CD14-positive monocyte (primary cell): ENCODE results near the gene ABHD16B. TPM values are rescaled to one million over a fixed set of nuclear protein-coding genes. Genes with fewer than 3 reads are reported as not detected.

Experiments used
- DNase-seq, 3 donors: peaks; one replicate each; pipeline ENCODE4 v3.0.0-alpha.2; 2011 to 2022
- H2AFZ ChIP-seq: 2 replicates; pipeline ENCODE4 v1.6.0; 2012; ENCODE audit warnings: mild to moderate bottlenecking, low read depth, low read length, inconsistent platforms; ENCODE audit not compliant: insufficient read depth, poor library complexity, severe bottlenecking
- H3K27ac ChIP-seq, 2 donors: 1 replicate in 1 of 2; 2 replicates in 1 of 2; pipeline ENCODE4 v1.5.1; 2012 to 2013; ENCODE audit warnings: low read length in 2 of 2, control low read depth in 1 of 2, inconsistent platforms in 1 of 2, low read depth in 1 of 2, mild to moderate bottlenecking in 1 of 2
- H3K27me3 ChIP-seq, 2 donors: one replicate each; pipeline versions ENCODE4 v1.6.0 to v1.6.1; 2011 to 2013; ENCODE audit warnings: low read length in 2 of 2; ENCODE audit not compliant: control insufficient read depth in 2 of 2, insufficient read depth in 2 of 2
- H3K36me3 ChIP-seq, 2 donors: replicated peaks in 1 of 2; 1 replicate in 1 of 2; 2 replicates in 1 of 2; pipeline versions ENCODE4 v1.5.1 to v1.6.1; 2012 to 2013; ENCODE audit warnings: low read length in 2 of 2, control low read depth in 1 of 2, inconsistent platforms in 1 of 2, mild to moderate bottlenecking in 1 of 2; ENCODE audit not compliant: insufficient read depth in 2 of 2, control insufficient read depth in 1 of 2
- H3K4me1 ChIP-seq, 2 donors: 1 replicate in 1 of 2; 2 replicates in 1 of 2; pipeline versions ENCODE4 v1.5.1 to v1.6.1; 2012 to 2013; ENCODE audit warnings: low read length in 2 of 2, control low read depth in 1 of 2, inconsistent platforms in 1 of 2, mild to moderate bottlenecking in 1 of 2, moderate library complexity in 1 of 2; ENCODE audit not compliant: insufficient read depth in 2 of 2, control insufficient read depth in 1 of 2
- H3K4me2 ChIP-seq: replicated peaks from 2 replicates; pipeline ENCODE3; 2012; ENCODE audit warnings: low read length, moderate library complexity, mild to moderate bottlenecking; ENCODE audit not compliant: poor library complexity, severe bottlenecking; ENCODE audit errors: extremely low read depth
- H3K4me3 ChIP-seq, 3 experiments: fragments of 200-600 bp in 1 of 3; sonication (generic) in 1 of 3; replicated peaks in 1 of 3; 1 replicate in 2 of 3; 2 replicates in 1 of 3; pipeline ENCODE4 v1.5.1; 2011 to 2013; ENCODE audit warnings: low read length in 3 of 3, mild to moderate bottlenecking in 3 of 3, control low read depth in 2 of 3, low read depth in 2 of 3, inconsistent platforms in 1 of 3, moderate library complexity in 1 of 3
- H3K79me2 ChIP-seq: 2 replicates; pipeline ENCODE4 v1.6.0; 2012; ENCODE audit warnings: mild to moderate bottlenecking, control low read depth, inconsistent platforms, low read length, moderate library complexity; ENCODE audit not compliant: insufficient read depth
- H3K9ac ChIP-seq: 2 replicates; pipeline ENCODE4 v1.6.0; 2017; ENCODE audit warnings: low read length, mild to moderate bottlenecking; ENCODE audit not compliant: insufficient read depth, poor library complexity, severe bottlenecking
- H3K9me3 ChIP-seq, 2 donors: replicated peaks in 1 of 2; 1 replicate in 1 of 2; 2 replicates in 1 of 2; pipeline versions ENCODE4 v1.5.1 to v1.6.1; 2012 to 2013; ENCODE audit warnings: low read length in 2 of 2, control low read depth in 1 of 2; ENCODE audit not compliant: control insufficient read depth in 1 of 2, insufficient read depth in 1 of 2
- H4K20me1 ChIP-seq: 2 replicates; pipeline ENCODE4 v1.6.0; 2012; ENCODE audit warnings: mild to moderate bottlenecking, low read length, control low read depth, moderate library complexity; ENCODE audit not compliant: insufficient read depth
- H3K27ac Mint-ChIP-seq, 7 donors: one replicate each; pipeline ENCODE4 v1.8.0; 2020; ENCODE audit warnings: mild to moderate bottlenecking in 7 of 7, mixed read lengths in 7 of 7, moderate library complexity in 6 of 7, inconsistent platforms in 2 of 7
- H3K27me3 Mint-ChIP-seq, 3 donors: one replicate each; pipeline ENCODE4 v1.8.0; 2021 to 2022; ENCODE audit warnings: low read depth in 3 of 3, mild to moderate bottlenecking in 3 of 3, mixed read lengths in 3 of 3, moderate library complexity in 3 of 3, inconsistent platforms in 1 of 3
- H3K36me3 Mint-ChIP-seq, 2 donors: one replicate each; pipeline ENCODE4 v1.8.0; 2020; ENCODE audit warnings: mixed read lengths in 2 of 2, inconsistent platforms in 1 of 2, mild to moderate bottlenecking in 1 of 2
- H3K4me1 Mint-ChIP-seq: one replicate; pipeline ENCODE4 v1.8.0; 2020; ENCODE audit warnings: mild to moderate bottlenecking, mixed read lengths
- H3K4me3 Mint-ChIP-seq, 2 donors: one replicate each; pipeline ENCODE4 v1.8.0; 2020; ENCODE audit warnings: mild to moderate bottlenecking in 2 of 2, mixed read lengths in 2 of 2, moderate library complexity in 1 of 2
- H3K9me3 Mint-ChIP-seq, 7 donors: one replicate each; pipeline ENCODE4 v1.8.0; 2020 to 2022; ENCODE audit warnings: mixed read lengths in 7 of 7, mild to moderate bottlenecking in 6 of 7, moderate library complexity in 6 of 7, inconsistent platforms in 2 of 7
- CTCF ChIP-seq: fragments of 200-600 bp; IDR thresholded peaks from one replicate; pipeline ENCODE4 v1.8.0; 2022; ENCODE audit warnings: antibody characterized with exemption, mild to moderate bottlenecking
- WGBS: methylation state at CpG from one replicate; pipeline ENCODE4 v1.1.5; 2013; ENCODE audit warnings: missing lambda C conversion rate; ENCODE audit not compliant: insufficient coverage; 5-methylcytosine and 5-hydroxymethylcytosine counted together
- intact Hi-C, 2 donors: fragments of 100-400 bp; cut with micrococcal nuclease; formaldehyde crosslinking; loops; one replicate each; pipeline versions ENCODE4 v1.15.0 to v1.15.1; 2023
- polyA plus RNA-seq, 3 donors: library from polyadenylated mRNA; depleted of rRNA in 1 of 3; unstranded in 2 of 3; stranded (reverse) in 1 of 3; fragments of 300-500 nt in 2 of 3; fragments of >200 nt in 1 of 3; fragmentation: Illumina TruSeq in 2 of 3; gene quantifications; 1 replicate in 2 of 3; 2 replicates in 1 of 3; pipeline ENCODE4 v1.2.3, GENCODE V29; 2012 to 2021

The ABHD16B gene
- polyA plus RNA-seq, 3 donors, result not detected

GRCh38 chr20:63895952-63896263 is 34.6 kb downstream of the ABHD16B start:
- no peak for TF ChIP-seq CTCF

GRCh38 chr20:63896264-63897105 is 35.2 kb downstream of the ABHD16B start:
- H3K4me2 ChIP-seq, result peak overlapping the region; percentile 96
- no peaks in the 10 kb centered on the region for H3K9me3 ChIP-seq
- H3K27ac Mint-ChIP-seq, result peak overlapping the region; percentile 96 to 99 (median 98)
- no peak for TF ChIP-seq CTCF
- H3K4me1 Mint-ChIP-seq, result peaks cover 66% of the 10 kb centered on the region
- H3K27me3 ChIP-seq, result no peaks in the 10 kb centered on the region
- no peaks in the 10 kb centered on the region for H3K27me3 Mint-ChIP-seq
- peaks cover 63 to 66% of the 10 kb centered on the region in 2 donors for H3K4me1 ChIP-seq
- peaks cover 32 to 48% of the 10 kb centered on the region in 2 donors for H3K36me3 Mint-ChIP-seq
- H3K9me3 Mint-ChIP-seq, result no peaks in the 10 kb centered on the region
- H4K20me1 ChIP-seq, result peaks cover 91% of the 10 kb centered on the region
- peak overlapping the region; percentile 77 to 96 (median 80) for H3K4me3 ChIP-seq
- H3K79me2 ChIP-seq, result peaks cover 59% of the 10 kb centered on the region
- peak overlapping the region; percentile 1 for H2AFZ ChIP-seq
- intact Hi-C loops, result loop anchor here in 1 of 2 donors (1.0 to 10.0 kb wide), 4 partner anchors 23 to 332 kb away; partner anchors contain the start of genes TPD52L2 and UCKL1
- H3K36me3 ChIP-seq, result peaks cover 13 to 28% of the 10 kb centered on the region in 2 donors
- DNase-seq, result peak; percentile 85 to 92 (median 92)
- H3K9ac ChIP-seq, result peak overlapping the region; percentile 78
- peak overlapping the region; percentile 90 to 93 for H3K27ac ChIP-seq
- WGBS, result 9% methylated on average over 11 of the region's 18 CpGs
- peak overlapping the region; percentile 92 to 95 for H3K4me3 Mint-ChIP-seq

More at GRCh38 chr20:63895952-63896263, 34.6 kb downstream of the ABHD16B start:
- peak overlapping the region; percentile 1 for H2AFZ ChIP-seq
- H3K36me3 ChIP-seq, result peaks cover 16 to 31% of the 10 kb centered on the region in 2 donors
- intact Hi-C loops, result loop anchor here in 1 of 2 donors (1.0 to 10.0 kb wide), 4 partner anchors 23 to 331 kb away; partner anchors contain the start of genes TPD52L2 and UCKL1
- peak overlapping the region; percentile 90 to 93 for H3K27ac ChIP-seq
- H3K79me2 ChIP-seq, result peaks cover 58% of the 10 kb centered on the region
- H3K4me3 ChIP-seq, result peak overlapping the region; percentile 77 to 96 (median 80)
- Mint-ChIP-seq H3K36me3 (peaks cover 34 to 48% of the 10 kb centered on the region in 2 donors), H3K4me3 (peak overlapping the region; percentile 92 to 95), H3K27ac (peak overlapping the region; percentile 96 to 99 (median 98)), H3K27me3 (no peaks in the 10 kb centered on the region), H3K9me3 (no peaks in the 10 kb centered on the region), H3K4me1 (peaks cover 61% of the 10 kb centered on the region)
- H3K4me2 ChIP-seq, result peak overlapping the region; percentile 96
- WGBS, result 0% methylated on average over 3 of the region's 5 CpGs
- no peaks in the 10 kb centered on the region for H3K9me3 ChIP-seq
- H3K9ac ChIP-seq, result peak overlapping the region; percentile 78
- peaks cover 91% of the 10 kb centered on the region for H4K20me1 ChIP-seq
- DNase-seq, result peak in 1 of 3 donors; percentile 74
- peaks cover 57 to 60% of the 10 kb centered on the region in 2 donors for H3K4me1 ChIP-seq
- H3K27me3 ChIP-seq, result no peaks in the 10 kb centered on the region
